ENCODE results near the gene FANCD2OS.
"Not testable (repeated sequence)": the region's sequence is repeated elsewhere in the genome, so short reads cannot be mapped to it uniquely, and the experiment has no call there.

Gene FANCD2OS

DNA sequence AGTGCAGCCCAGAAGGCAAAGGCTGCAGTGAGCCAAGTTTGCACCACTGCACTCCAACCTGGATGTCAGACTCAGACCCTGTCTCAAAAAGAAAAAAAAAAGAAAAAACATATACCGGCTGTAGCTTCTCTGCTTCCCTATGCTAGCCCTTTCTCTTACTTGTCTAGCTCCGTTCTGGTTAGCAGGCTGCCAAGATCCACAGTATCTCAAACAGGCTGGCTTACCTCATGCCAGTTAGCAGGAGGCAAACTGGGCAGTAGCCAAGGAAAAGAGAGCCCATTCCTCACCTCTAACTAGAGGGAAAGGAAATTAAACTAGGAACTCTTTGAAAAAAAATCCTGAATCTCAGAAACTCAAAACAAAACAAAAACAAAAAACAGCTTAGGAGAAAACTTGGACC lies 16.7 kb downstream of the FANCD2OS start:
- not testable (repeated sequence) for DNase-seq

DNA sequence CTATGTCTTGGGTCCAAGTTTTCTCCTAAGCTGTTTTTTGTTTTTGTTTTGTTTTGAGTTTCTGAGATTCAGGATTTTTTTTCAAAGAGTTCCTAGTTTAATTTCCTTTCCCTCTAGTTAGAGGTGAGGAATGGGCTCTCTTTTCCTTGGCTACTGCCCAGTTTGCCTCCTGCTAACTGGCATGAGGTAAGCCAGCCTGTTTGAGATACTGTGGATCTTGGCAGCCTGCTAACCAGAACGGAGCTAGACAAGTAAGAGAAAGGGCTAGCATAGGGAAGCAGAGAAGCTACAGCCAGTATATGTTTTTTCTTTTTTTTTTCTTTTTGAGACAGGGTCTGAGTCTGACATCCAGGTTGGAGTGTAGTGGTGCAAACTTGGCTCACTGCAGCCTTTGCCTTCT lies 17.3 kb downstream of the FANCD2OS start:
- not testable (repeated sequence) for DNase-seq

DNA sequence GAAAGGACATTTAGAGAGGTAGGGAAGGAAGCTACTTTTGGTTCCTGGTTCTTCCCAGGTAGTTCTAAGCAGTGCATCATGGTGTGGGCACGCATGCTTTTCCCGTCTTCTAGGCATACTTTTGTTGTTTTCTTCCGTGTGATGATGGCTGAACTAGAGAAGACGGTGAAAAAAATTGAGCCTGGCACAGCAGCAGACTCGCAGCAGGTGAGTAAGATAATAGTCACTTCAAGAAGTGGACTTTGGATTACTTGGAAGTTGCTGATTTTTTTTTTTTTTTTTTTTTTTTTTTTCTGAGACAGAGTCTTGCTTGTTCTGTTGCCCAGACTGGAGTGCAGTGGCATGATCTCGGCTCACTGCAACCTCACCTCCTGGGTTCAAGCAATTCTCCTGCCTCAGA lies 17.9 kb downstream of the FANCD2OS start:
- no peak for DNase-seq

DNA sequence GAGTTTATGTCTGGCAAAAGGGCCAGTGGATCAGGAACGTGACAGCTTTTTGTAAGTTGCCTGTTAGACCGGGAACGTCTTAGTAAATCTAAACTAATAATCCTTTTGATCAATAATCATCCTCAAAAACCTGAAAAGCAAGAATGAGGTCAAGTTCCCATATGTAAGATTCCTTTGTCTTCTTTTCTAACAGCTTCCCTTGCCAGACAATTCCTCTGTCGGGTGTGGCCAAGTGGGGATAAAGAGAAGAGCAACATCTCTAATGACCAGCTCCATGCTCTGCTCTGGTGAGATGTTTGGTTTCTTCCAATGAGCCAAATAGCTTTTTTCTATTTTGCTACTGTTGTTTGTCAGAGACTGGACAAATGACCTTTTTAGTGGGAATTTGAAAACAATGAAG lies 19.8 kb downstream of the FANCD2OS start:
- DNase-seq = no peak

DNA sequence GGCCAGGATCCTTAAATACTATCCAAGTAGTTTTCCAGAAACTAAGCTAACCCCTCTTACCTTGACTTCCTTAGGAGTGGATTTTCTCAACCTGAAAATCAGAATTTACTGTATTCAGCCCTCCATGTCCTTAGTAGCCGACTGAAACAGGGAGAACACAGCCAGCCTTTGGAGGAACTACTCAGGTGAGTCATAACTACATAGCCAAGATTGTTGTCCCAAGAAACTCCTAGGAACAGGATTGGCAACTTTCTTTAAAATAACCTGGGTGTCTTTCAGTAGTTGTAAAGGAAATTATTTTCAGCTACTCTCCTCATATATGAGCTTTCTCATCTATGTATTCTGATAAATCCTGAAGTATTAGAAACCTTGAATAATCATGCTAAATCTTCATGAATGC lies 22.3 kb downstream of the FANCD2OS start:
- DNase-seq = no peak

DNA sequence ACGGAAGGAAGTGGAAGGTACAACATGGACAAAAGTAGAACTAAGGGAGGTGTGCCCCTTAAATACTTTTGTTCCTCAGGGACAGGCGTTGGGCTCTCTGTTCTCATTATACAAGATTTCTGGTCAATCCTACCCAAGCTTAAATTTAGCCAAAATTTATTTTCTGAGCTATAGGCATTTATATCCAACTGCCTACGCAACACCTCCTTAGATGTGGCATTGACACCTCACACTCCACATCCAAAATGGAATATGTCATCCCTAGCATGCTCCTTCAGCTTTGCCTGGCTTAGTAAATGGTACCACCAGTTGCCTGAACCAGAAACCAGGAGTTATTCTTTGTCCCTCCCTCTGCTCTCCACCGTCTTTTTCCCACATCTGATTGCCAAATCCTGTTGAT lies 26.2 kb downstream of the FANCD2OS start:
- DNase-seq = no peak

DNA sequence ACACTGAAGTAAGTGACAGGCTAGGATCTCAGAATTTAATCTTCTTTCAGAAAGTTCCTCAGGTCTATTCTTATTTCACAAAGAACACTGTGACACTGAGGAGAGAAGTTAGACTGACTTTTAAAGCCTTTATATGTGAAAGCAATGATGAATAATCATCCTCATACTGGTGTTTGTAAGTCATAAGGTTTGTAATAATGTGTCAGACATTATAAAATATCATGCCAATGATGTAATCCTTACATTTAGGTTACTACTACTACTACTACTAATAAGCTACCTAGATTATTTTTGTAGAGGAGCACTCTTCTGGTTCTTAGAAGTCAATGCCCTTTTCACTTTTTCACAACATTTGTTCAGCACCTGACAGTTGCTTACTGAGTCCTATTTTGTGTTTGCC lies 33.4 kb downstream of the FANCD2OS start:
- DNase-seq = no peak

DNA sequence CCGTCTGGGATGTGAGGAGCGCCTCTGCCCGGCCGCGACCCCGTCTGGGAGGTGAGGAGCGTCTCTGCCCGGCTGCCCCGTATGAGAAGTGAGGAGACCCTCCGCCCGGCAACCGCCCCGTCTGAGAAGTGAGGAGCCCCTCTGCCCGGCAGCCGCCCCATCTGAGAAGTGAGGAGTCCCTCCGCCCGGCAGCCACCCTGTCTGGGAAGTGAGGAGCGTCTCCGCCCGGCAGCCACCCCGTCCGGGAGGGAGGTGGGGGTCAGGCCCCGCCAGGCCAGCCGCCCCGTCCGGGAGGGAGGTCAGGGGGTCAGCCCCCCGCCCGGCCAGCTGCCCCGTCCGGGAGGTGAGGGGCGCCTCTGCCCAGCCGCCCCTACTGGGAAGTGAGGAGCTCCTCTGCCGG lies 38.0 kb downstream of the FANCD2OS start:
- DNase-seq = not testable (repeated sequence)

DNA sequence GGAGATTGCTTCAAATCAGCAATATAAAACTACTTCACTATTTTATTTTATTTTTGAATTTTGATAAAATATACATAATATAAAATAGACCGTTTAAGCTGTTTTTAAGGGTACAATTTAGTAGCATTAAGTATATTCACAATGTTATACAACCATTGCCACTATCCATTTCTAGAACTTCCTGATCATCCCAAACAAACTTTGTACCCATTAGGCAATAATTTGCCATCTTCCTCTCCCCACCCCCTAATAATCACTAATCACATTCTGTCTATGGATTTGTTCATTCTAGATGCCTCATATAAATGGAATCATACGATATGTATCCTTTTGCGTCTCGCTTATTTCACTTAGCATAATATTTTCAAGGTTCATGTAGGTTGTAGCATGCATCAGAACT lies 53.0 kb downstream of the FANCD2OS start:
- no peak for DNase-seq

Data from NK-92 treated with Interleukin-12 subunit alpha and Interleukin-12 subunit beta, amount 100 ng/mL, for 24 hours (cell line).